H1 (cell line): ENCODE measurements around the gene RAB4B.

Experiments used
- ATF3 ChIP-seq: IDR thresholded peaks from 2 replicates; pipeline ENCODE4 v1.6.1; 2011; ENCODE audit warnings: low read depth, mild to moderate bottlenecking, low read length; ENCODE audit not compliant: insufficient read depth
- EP300 ChIP-seq, 2 experiments: IDR thresholded peaks; 1 replicate in 1 of 2; 2 replicates in 1 of 2; pipeline ENCODE4 v1.6.1; 2011 to 2012; ENCODE audit warnings: low read depth in 2 of 2, low read length in 2 of 2, mild to moderate bottlenecking in 2 of 2, borderline replicate concordance in 1 of 2, inconsistent platforms in 1 of 2, moderate library complexity in 1 of 2
- HDAC6 ChIP-seq: IDR thresholded peaks from one replicate; pipeline ENCODE4 v1.7.1; 2012; ENCODE audit warnings: low read depth, mild to moderate bottlenecking, inconsistent platforms, low read length, moderate library complexity
- RFX5 ChIP-seq: IDR thresholded peaks from 2 replicates; pipeline ENCODE4 v1.6.1; 2011; ENCODE audit warnings: low read depth, low read length, improper control_type of control experiment, borderline replicate concordance
- TF ChIP-seq, protein P1 (sequence below), 3 experiments: IDR thresholded peaks; 1 replicate in 2 of 3; 2 replicates in 1 of 3; pipeline versions ENCODE4 v1.5.1 to v1.6.1; 2011; ENCODE audit warnings: low read length in 3 of 3, mild to moderate bottlenecking in 3 of 3, inconsistent platforms in 2 of 3, low read depth in 1 of 3, moderate library complexity in 1 of 3; ENCODE audit not compliant: insufficient read depth in 1 of 3; ENCODE audit errors: control extremely low read depth in 1 of 3

- TF ChIP-seq, protein P1, sequence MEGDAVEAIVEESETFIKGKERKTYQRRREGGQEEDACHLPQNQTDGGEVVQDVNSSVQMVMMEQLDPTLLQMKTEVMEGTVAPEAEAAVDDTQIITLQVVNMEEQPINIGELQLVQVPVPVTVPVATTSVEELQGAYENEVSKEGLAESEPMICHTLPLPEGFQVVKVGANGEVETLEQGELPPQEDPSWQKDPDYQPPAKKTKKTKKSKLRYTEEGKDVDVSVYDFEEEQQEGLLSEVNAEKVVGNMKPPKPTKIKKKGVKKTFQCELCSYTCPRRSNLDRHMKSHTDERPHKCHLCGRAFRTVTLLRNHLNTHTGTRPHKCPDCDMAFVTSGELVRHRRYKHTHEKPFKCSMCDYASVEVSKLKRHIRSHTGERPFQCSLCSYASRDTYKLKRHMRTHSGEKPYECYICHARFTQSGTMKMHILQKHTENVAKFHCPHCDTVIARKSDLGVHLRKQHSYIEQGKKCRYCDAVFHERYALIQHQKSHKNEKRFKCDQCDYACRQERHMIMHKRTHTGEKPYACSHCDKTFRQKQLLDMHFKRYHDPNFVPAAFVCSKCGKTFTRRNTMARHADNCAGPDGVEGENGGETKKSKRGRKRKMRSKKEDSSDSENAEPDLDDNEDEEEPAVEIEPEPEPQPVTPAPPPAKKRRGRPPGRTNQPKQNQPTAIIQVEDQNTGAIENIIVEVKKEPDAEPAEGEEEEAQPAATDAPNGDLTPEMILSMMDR (IDR thresholded peaks at IDR 0.05; ENCODE audit: control extremely low read depth in 1 of 3, insufficient read depth in 1 of 3, low read depth in 1 of 3, low read length in 3 of 3): no peak
- no peak for TF ChIP-seq EP300 (IDR thresholded peaks at IDR 0.05; ENCODE audit: borderline replicate concordance in 1 of 2, low read depth in 2 of 2, low read length in 2 of 2)
- TF ChIP-seq HDAC6: no peak
- TF ChIP-seq ATF3: no peak
- no peak for TF ChIP-seq RFX5
These were observed 30.5 kb upstream of the RAB4B start for GRCh38 chr19:40747536-40747935.
